ENCODE measurements around the gene ZBTB7C. TPM values are rescaled to one million over a fixed set of nuclear protein-coding genes. Genes with fewer than 3 reads are reported as not detected.

ZBTB7C gene
- total RNA-seq, 4 donors from 2014 or later = 26.0 to 50.6 (median 46.2) TPM

GRCh38 chr18:48037481-48038271 is 371.5 kb downstream of the ZBTB7C start:
- H3K4me1 ChIP-seq = peaks cover 30% of the 10 kb centered on the region
- peaks cover 6% of the 10 kb centered on the region for H3K36me3 ChIP-seq
- no peaks in the 10 kb centered on the region for H3K9me3 ChIP-seq
- 75% methylated on average over 14 of the region's 16 CpGs for WGBS
- TF ChIP-seq POLR2AphosphoS5 (IDR thresholded peaks at IDR 0.05) = no peak
- peak in 1 of 2 donors; percentile 37 for TF ChIP-seq CTCF (IDR thresholded peaks at IDR 0.05)
- DNase-seq (ENCODE audit: low spot score in 2 of 2) = peak in 1 of 2 donors; percentile 67
- no peaks in the 10 kb centered on the region for H3K27me3 ChIP-seq
- no peak overlapping the region for H3K27ac ChIP-seq
- no peak overlapping the region for H3K4me3 ChIP-seq

- peak overlapping the region; percentile 25 for H3K27ac ChIP-seq
- DNase-seq (ENCODE audit: low spot score in 2 of 2) = peak in 1 of 2 donors; percentile 74
Observed at GRCh38 chr18:48036641-48037421, 372.4 kb downstream of the ZBTB7C start.

GRCh38 chr18:48036226-48036625 is 373.0 kb downstream of the ZBTB7C start:
- DNase-seq (ENCODE audit: low spot score in 2 of 2) = peak in 1 of 2 donors; percentile 83
- Histone ChIP-seq H3K36me3 (peaks cover 6% of the 10 kb centered on the region), H3K4me1 (peaks cover 30% of the 10 kb centered on the region)

More at GRCh38 chr18:48036641-48037421, 372.4 kb downstream of the ZBTB7C start:
- whole genome bisulfite sequencing = 80% methylated on average over 14 of the region's 14 CpGs
- Histone ChIP-seq H3K36me3 (peaks cover 6% of the 10 kb centered on the region), H3K4me1 (peaks cover 30% of the 10 kb centered on the region), H3K4me3 (no peak overlapping the region), H3K27me3 (no peaks in the 10 kb centered on the region), H3K9me3 (no peaks in the 10 kb centered on the region)
- TF ChIP-seq POLR2A (IDR thresholded peaks at IDR 0.05) (no peak), POLR2AphosphoS5 (IDR thresholded peaks at IDR 0.05) (no peak), EP300 (IDR thresholded peaks at IDR 0.05) (no peak), CTCF (IDR thresholded peaks at IDR 0.05) (no peak)

GRCh38 chr18:48035556-48035860 is 373.7 kb downstream of the ZBTB7C start:
- WGBS = 100% methylated on average over 2 of the region's 3 CpGs
- no peaks in the 10 kb centered on the region for H3K27me3 ChIP-seq
- DNase-seq (ENCODE audit: low spot score in 2 of 2) = peak in 1 of 2 donors; percentile 26
- no peak overlapping the region for H3K4me3 ChIP-seq
- H3K36me3 ChIP-seq = peaks cover 6% of the 10 kb centered on the region
- H3K4me1 ChIP-seq = peaks cover 30% of the 10 kb centered on the region
- H3K27ac ChIP-seq = no peak overlapping the region
- TF ChIP-seq EP300 (IDR thresholded peaks at IDR 0.05) (no peak), POLR2A (IDR thresholded peaks at IDR 0.05) (no peak), CTCF (IDR thresholded peaks at IDR 0.05) (no peak)
- H3K9me3 ChIP-seq = no peaks in the 10 kb centered on the region

More at GRCh38 chr18:48036226-48036625, 373.0 kb downstream of the ZBTB7C start:
- Histone ChIP-seq H3K27me3 (no peaks in the 10 kb centered on the region), H3K27ac (peak overlapping the region; percentile 25), H3K4me3 (no peak overlapping the region), H3K9me3 (no peaks in the 10 kb centered on the region)
- TF ChIP-seq EP300 (IDR thresholded peaks at IDR 0.05) (no peak), POLR2A (IDR thresholded peaks at IDR 0.05) (no peak), POLR2AphosphoS5 (IDR thresholded peaks at IDR 0.05) (no peak), CTCF (IDR thresholded peaks at IDR 0.05) (no peak)
- WGBS = 71% methylated on average over 6 of the region's 6 CpGs
